VCaP (cell line): ENCODE measurements around the gene SH3BGRL3.

Experiments
- H3K27ac ChIP-seq: fragments of 450-650 bp; 2 replicates; pipeline ENCODE4 v1.5.1; 2017
- TF ChIP-seq, protein P1 (sequence below): fragments of 450-650 bp; conservative IDR thresholded peaks from 2 replicates; pipeline ENCODE4 v1.5.1; 2017; ENCODE audit warnings: mild to moderate bottlenecking, moderate library complexity

Gene SH3BGRL3

DNA sequence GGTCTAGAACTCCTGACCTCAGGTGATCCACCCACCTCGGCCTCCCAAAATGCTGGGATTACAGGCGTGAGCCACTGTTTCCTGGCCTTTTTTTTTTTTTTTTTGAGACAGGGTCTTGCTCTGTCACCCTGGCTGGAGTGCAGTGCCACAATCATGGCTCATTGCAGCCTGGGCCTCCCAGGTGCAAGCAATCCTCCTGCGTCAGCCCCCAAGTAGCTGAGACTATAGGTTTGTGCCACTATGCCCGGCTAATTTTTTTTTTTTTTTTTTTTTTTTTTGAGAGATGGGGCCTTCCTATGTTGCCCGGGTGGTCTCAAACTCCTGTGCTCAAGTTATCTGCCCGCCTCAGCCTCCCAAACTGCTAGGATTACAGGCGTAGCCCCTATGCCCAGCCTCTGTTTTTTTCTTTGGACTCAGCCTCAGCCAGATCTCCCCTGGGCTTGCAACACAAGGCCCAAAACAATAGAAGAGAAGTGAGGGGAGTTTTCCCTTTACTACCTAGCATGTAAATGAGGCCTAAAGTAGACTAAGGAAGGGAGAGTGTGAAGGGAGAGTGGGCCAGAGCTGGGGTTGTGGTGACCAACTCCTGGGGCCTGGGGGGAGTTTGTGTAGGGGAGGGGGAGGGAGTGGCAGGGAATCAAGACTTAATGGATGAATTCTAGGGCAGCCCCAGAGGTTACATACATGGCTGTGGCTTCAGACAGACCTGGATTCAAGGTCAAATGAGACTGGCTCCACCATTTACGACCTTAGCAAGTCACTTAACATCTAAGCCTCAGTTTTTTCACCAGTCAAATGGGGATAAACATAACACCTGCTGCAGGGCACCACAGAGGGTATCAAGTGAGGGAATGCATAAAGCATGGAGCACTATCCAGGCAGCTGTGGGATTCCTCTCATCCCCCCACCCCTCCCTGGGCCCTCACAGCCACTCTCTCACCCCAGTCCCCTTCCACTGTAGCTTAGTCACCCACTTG lies 36.3 kb downstream of the SH3BGRL3 start:
- TF ChIP-seq, protein P1, sequence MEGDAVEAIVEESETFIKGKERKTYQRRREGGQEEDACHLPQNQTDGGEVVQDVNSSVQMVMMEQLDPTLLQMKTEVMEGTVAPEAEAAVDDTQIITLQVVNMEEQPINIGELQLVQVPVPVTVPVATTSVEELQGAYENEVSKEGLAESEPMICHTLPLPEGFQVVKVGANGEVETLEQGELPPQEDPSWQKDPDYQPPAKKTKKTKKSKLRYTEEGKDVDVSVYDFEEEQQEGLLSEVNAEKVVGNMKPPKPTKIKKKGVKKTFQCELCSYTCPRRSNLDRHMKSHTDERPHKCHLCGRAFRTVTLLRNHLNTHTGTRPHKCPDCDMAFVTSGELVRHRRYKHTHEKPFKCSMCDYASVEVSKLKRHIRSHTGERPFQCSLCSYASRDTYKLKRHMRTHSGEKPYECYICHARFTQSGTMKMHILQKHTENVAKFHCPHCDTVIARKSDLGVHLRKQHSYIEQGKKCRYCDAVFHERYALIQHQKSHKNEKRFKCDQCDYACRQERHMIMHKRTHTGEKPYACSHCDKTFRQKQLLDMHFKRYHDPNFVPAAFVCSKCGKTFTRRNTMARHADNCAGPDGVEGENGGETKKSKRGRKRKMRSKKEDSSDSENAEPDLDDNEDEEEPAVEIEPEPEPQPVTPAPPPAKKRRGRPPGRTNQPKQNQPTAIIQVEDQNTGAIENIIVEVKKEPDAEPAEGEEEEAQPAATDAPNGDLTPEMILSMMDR: no peak
- H3K27ac ChIP-seq: no peak overlapping the region

DNA sequence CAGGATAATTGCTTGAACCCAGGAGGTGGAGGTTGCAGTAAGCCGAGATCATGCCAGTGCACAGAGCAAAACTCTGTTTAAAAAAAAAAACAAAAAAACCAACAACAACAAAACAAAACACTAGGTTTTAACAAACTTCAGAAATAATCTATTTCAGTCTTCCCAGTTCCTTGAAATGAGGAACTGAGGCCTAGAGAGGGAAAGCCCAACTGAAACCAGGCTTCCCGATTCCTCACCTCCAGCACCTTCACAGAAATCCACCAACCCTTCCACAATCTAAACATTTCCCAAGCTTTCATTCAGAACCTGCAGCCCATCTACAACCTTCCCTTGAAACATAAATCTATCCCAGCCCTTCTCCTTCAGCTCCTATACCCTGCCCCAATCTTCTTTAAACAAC lies 37.3 kb downstream of the SH3BGRL3 start:
- no peak overlapping the region for H3K27ac ChIP-seq
- TF ChIP-seq, protein P1: no peak

DNA sequence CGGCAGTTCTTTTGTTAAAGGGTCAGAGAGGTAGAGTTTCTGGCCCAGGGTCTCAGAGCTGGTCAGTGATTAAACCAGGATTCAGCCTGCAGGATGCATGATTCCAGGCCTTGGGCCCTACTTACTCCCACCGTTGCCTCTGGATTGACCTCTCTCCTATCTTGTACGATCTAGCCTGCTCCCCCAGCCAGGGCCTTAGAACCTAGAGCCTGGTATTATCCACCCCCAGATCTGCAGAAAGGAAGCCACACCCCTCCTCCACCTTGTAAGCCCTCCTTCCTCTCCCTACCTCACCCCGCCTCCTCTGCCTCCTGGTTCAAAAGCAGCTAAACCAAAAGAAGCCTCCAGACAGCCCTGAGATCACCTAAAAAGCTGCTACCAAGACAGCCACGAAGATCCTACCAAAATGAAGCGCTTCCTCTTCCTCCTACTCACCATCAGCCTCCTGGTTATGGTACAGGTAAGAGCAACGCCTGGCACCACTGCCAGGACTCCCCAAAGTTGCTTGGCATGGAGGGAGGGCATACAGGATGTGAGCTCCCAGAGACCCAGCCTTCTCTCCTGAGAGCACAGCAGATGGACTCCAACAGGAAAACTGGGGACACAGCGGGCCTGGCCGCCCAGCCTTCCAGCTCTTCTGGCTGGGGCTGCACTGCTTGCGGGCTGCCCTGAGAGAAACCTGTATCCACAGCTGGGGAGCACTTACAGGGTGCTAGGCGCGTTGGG lies 37.9 kb downstream of the SH3BGRL3 start, which contains the start of gene CD52:
Gene CD52 (plus strand): TSS at position 347 of the 726 bp plus-strand sequence. CDS start 60 bp downstream, at position 407.
- TF ChIP-seq, protein P1: no peak
- H3K27ac ChIP-seq: no peak within 1 kb of the TSS

- TF ChIP-seq, protein P1: no peak
- H3K27ac ChIP-seq: no peak overlapping the region
Measured at GRCh38 chr1:26318338-26319064, 38.6 kb downstream of the SH3BGRL3 start.

DNA sequence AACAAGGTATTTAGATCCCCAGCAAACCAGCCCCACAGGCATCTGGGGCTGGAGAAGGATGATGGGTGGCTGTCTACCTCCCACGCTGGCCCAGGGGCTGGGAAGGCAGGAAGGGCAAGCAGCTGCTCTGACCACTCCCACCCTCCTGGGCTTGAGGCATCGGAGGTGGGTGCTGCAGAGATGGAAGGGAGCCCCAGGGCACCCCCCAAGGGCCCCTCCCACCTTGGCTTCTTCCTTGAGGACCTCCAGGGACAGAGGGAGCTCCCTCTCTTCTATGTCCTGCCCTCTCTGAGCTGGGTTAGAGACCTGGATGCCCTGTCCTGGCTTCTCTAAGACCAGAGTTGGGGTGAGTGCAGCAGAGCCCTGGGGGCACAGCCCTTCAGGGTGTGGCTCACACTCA lies 41.0 kb downstream of the SH3BGRL3 start:
- TF ChIP-seq, protein P1: no peak
- H3K27ac ChIP-seq: no peak overlapping the region

DNA sequence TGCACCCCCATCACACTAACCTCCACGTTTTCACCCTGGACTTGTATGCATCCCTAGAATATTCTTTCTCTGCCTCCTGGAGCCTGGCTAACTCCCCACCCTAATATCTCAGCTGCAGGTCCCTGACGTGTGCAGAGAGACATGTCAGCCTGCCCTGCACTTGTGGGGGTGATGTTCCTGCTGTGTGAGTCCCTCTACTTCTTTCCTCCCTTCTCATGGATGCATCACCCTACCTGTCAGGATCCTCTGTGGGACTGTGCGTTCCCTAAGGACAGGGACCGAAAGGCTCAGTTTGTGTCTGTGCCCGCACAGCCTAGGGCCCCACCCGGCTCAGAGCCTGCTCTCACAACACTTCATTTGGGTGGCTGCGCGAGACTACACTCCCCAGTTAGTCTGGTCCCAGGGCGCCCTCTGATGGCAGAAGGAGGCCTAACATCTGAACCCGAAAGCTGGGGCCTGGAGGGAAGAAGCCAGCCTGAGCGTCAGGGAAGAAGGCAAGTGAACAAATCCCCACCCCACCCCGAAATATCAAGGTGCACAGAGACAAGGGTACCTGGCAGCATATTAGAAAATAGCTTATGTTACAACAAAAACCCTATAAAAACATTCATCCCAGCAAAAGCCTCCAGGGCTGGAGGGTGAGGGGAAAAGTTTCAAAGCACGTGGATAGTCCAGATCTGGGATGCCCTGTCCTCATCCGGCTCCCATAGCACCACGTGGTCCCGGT lies 41.6 kb downstream of the SH3BGRL3 start:
- TF ChIP-seq, protein P1: peak; percentile 86

More for the DNA sequence above, 41.6 kb downstream of the SH3BGRL3 start:
- H3K27ac ChIP-seq: no peak overlapping the region
